Gastrocnemius medialis (tissue), 4 donors: ENCODE data around the gene CDH23. TPM values are rescaled to one million over a fixed set of nuclear protein-coding genes. Genes with fewer than 3 reads are reported as not detected.

ENCODE experiments used
- ATAC-seq, 2 donors: fragments of 150-250 bp; one replicate each; pipeline ENCODE4 v1.9.1; 2016
- DNase-seq, 2 donors: peaks; one replicate each; pipeline ENCODE4 v3.0.0-alpha.2; 2019
- H3K27ac ChIP-seq, 4 donors: fragments of 200-600 bp; sonication (generic); 1 replicate in 1 of 4; 2 replicates in 3 of 4; pipeline ENCODE4 v1.5.1; 2016 to 2018; ENCODE audit warnings: mild to moderate bottlenecking in 2 of 4, moderate library complexity in 1 of 4
- H3K27me3 ChIP-seq, 3 donors: fragments of 200-600 bp; sonication (generic) in 2 of 3; 1 replicate in 1 of 3; 2 replicates in 2 of 3; pipeline versions ENCODE4 v1.5.1 to v1.6.0; 2016 to 2019; ENCODE audit warnings: mild to moderate bottlenecking in 1 of 3, moderate library complexity in 1 of 3
- H3K36me3 ChIP-seq, 2 donors: fragments of 200-600 bp; sonication (generic) in 1 of 2; one replicate each; pipeline ENCODE4 v1.5.1; 2017 to 2018
- H3K4me1 ChIP-seq, 2 donors: fragments of 200-600 bp; sonication (generic) in 1 of 2; one replicate each; pipeline ENCODE4 v1.5.1; 2016 to 2017; ENCODE audit warnings: mild to moderate bottlenecking in 2 of 2
- H3K4me3 ChIP-seq, 4 donors: fragments of 200-600 bp; sonication (generic) in 3 of 4; 1 replicate in 1 of 4; 2 replicates in 3 of 4; pipeline ENCODE4 v1.5.1; 2016 to 2019; ENCODE audit warnings: mild to moderate bottlenecking in 2 of 4
- H3K9me3 ChIP-seq, 3 donors: fragments of 200-600 bp; sonication (generic) in 2 of 3; 1 replicate in 1 of 3; 2 replicates in 2 of 3; pipeline ENCODE4 v1.5.1; 2016 to 2019
- CTCF ChIP-seq, 5 experiments: fragments of 450-650 bp in 3 of 5; fragments of 200-600 bp in 2 of 5; sonication (generic) in 2 of 5; IDR thresholded peaks in 4 of 5; conservative IDR thresholded peaks in 1 of 5; 1 replicate in 4 of 5; 2 replicates in 1 of 5; pipeline ENCODE4 v1.5.1; 2016 to 2019; ENCODE audit warnings: antibody characterized with exemption in 5 of 5, mild to moderate bottlenecking in 3 of 5, moderate library complexity in 3 of 5
- POLR2A ChIP-seq, 2 donors: fragments of 450-650 bp; IDR thresholded peaks; one replicate each; pipeline ENCODE4 v1.6.1; 2017; ENCODE audit warnings: antibody characterized with exemption in 2 of 2, mild to moderate bottlenecking in 2 of 2, moderate library complexity in 2 of 2
- in situ Hi-C, 4 donors: fragments of 200-750 bp; cut with MboI; loops; one replicate each; pipeline versions ENCODE4 v1.15.0 to v1.8.0; 2017; ENCODE audit warnings: low sequenced_read_pairs in 4 of 4
- intact Hi-C: fragments of 100-400 bp; cut with DNase I; formaldehyde crosslinking; loops from one replicate; pipeline ENCODE4 v1.15.1; 2023; ENCODE audit warnings: low total_unique reads
- total RNA-seq, 4 donors: library from RNA; depleted of rRNA; stranded (reverse); fragments of >200 nt; gene quantifications; one replicate each; pipeline versions ENCODE4 v1.1.0 to v1.2.3, GENCODE V29; 2016

CDH23 gene
- total RNA-seq, 4 donors from 2014 or later: 0.53 to 1.8 (median 1.2) TPM

GRCh38 chr10:71366690-71367089 lies 30.0 kb upstream of the CDH23 start:
- in situ Hi-C loops (no loop called here), intact Hi-C loops (no loop called here)
- Histone ChIP-seq H3K4me3 (no peak overlapping the region), H3K9me3 (no peaks in the 10 kb centered on the region), H3K36me3 (peaks cover 0 to 8% of the 10 kb centered on the region in 2 donors), H3K27me3 (no peaks in the 10 kb centered on the region), H3K4me1 (no peaks in the 10 kb centered on the region), H3K27ac (no peak overlapping the region)
- TF ChIP-seq CTCF (IDR thresholded peaks at IDR 0.05 in 4 of 5, conservative IDR thresholded peaks at IDR 0.05 in 1 of 5) (no peak), POLR2A (IDR thresholded peaks at IDR 0.05) (no peak)
- DNase-seq (no peak), ATAC-seq (no peak)

GRCh38 chr10:71367271-71367670 lies 29.4 kb upstream of the CDH23 start:
- no peak for DNase-seq
- in situ Hi-C loops (no loop called here), intact Hi-C loops (no loop called here)
- no peak for TF ChIP-seq CTCF (IDR thresholded peaks at IDR 0.05 in 4 of 5, conservative IDR thresholded peaks at IDR 0.05 in 1 of 5)
- TF ChIP-seq POLR2A (IDR thresholded peaks at IDR 0.05): no peak
- no peaks in the 10 kb centered on the region for H3K4me1 ChIP-seq
- no peak overlapping the region for H3K4me3 ChIP-seq
- no peaks in the 10 kb centered on the region for H3K9me3 ChIP-seq
- H3K27ac ChIP-seq: no peak overlapping the region
- H3K27me3 ChIP-seq: no peaks in the 10 kb centered on the region
- H3K36me3 ChIP-seq: peaks cover 0 to 7% of the 10 kb centered on the region in 2 donors
- ATAC-seq: no peak

DNA sequence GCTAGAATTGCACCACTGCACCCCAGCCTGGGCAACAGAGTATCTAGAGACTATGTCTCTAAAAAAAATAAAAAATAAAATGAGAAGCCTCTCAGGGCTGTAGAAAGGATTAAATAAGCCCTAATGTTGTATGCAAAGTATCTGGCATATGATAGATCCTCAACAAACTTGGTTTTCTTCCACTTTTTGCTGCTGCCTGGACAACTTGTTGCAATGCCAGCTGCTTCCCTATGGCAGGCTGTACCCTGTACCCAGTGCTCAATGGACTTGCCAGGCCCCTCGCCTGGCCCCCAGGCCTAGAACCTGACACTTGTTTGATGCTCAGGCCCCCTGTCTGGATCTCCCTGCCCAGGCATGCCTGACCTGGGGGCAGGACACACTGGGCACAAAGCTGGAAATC lies 28.5 kb upstream of the CDH23 start:
- Histone ChIP-seq H3K9me3 (no peaks in the 10 kb centered on the region), H3K4me1 (no peaks in the 10 kb centered on the region), H3K4me3 (no peak overlapping the region), H3K36me3 (no peaks in the 10 kb centered on the region), H3K27ac (no peak overlapping the region), H3K27me3 (no peaks in the 10 kb centered on the region)
- intact Hi-C loops (no loop called here), in situ Hi-C loops (no loop called here)
- TF ChIP-seq POLR2A (IDR thresholded peaks at IDR 0.05): no peak
- no peak for TF ChIP-seq CTCF (IDR thresholded peaks at IDR 0.05 in 4 of 5, conservative IDR thresholded peaks at IDR 0.05 in 1 of 5)
- DNase-seq (no peak), ATAC-seq (no peak)

DNA sequence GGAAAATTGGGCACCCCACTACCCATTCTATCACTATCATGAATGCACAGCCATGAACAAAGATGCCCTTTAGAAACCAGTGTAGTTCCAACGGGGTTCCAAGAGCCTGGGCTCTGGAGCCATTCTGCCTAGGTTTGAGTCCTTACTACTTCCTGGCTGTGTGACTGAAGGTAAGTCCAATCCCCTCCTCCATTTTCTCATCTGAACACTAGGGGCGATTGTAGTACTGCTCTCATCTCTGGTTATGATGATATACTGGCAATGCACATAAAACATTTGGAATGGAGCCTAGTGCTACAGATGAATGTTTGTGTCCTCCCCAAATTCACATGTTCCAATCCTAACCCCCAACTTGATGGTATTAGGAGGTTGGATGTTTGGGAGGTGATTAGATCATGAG lies 28.1 kb upstream of the CDH23 start:
- in situ Hi-C loops (no loop called here), intact Hi-C loops (no loop called here)

More for the DNA sequence above, 28.1 kb upstream of the CDH23 start:
- no peaks in the 10 kb centered on the region for H3K27me3 ChIP-seq
- no peaks in the 10 kb centered on the region for H3K4me1 ChIP-seq
- no peak for ATAC-seq
- DNase-seq: no peak
- H3K36me3 ChIP-seq: no peaks in the 10 kb centered on the region
- H3K27ac ChIP-seq: no peak overlapping the region
- TF ChIP-seq POLR2A (IDR thresholded peaks at IDR 0.05) (no peak), CTCF (IDR thresholded peaks at IDR 0.05 in 4 of 5, conservative IDR thresholded peaks at IDR 0.05 in 1 of 5) (no peak)
- no peaks in the 10 kb centered on the region for H3K9me3 ChIP-seq
- H3K4me3 ChIP-seq: no peak overlapping the region
